MCF 10A (cell line): ENCODE results near the gene MAN2B1. TPM values are rescaled to one million over a fixed set of nuclear protein-coding genes. Genes with fewer than 3 reads are reported as not detected.

Source experiments
- BruUV-seq: library from RNA; stranded (reverse); fragments of 400-500 nt; replicated peaks from 2 replicates; lab custom pipeline; 2021; lab: Mats Ljungman, UMichigan
- CTCF ChIA-PET: fragments of 300-600 bp; sonication (Branson Sonifier 250); formaldehyde crosslinking; extraction: SDS; loops from one replicate; lab custom pipeline; 2021; ENCODE audit warnings: antibody characterized with exemption, inconsistent platforms; lab: Yijun Ruan, JAX
- POLR2A ChIA-PET: fragments of 300-600, 350-650 bp; sonication (Branson Sonifier 250); formaldehyde crosslinking; extraction: SDS; loops from one replicate; lab custom pipeline; 2020; ENCODE audit warnings: antibody characterized with exemption, inconsistent platforms; lab: Yijun Ruan, JAX
- DNase-seq: peaks from one replicate; pipeline ENCODE4 v3.0.0-alpha.2; 2018; ENCODE audit not compliant: unreplicated experiment
- H3K27ac Mint-ChIP-seq: one replicate; pipeline ENCODE4 v1.8.0; 2022; ENCODE audit warnings: mild to moderate bottlenecking, low read depth, mixed read lengths; ENCODE audit not compliant: unreplicated experiment
- H3K27me3 Mint-ChIP-seq: one replicate; pipeline ENCODE4 v1.8.0; 2022; ENCODE audit warnings: mixed read lengths; ENCODE audit not compliant: insufficient read depth, unreplicated experiment
- H3K36me3 Mint-ChIP-seq: one replicate; pipeline ENCODE4 v1.8.0; 2022; ENCODE audit warnings: mild to moderate bottlenecking, moderate library complexity, mixed read lengths; ENCODE audit not compliant: insufficient read depth, unreplicated experiment
- H3K4me1 Mint-ChIP-seq: one replicate; pipeline ENCODE4 v1.8.0; 2022; ENCODE audit warnings: mixed read lengths; ENCODE audit not compliant: insufficient read depth, unreplicated experiment
- H3K4me3 Mint-ChIP-seq: one replicate; pipeline ENCODE4 v1.8.0; 2022; ENCODE audit warnings: mild to moderate bottlenecking, moderate library complexity, mixed read lengths; ENCODE audit not compliant: unreplicated experiment
- H3K9me3 Mint-ChIP-seq: one replicate; pipeline ENCODE4 v1.8.0; 2022; ENCODE audit warnings: mixed read lengths; ENCODE audit not compliant: unreplicated experiment
- CTCF ChIP-seq: fragments of 200-600 bp; IDR thresholded peaks from one replicate; pipeline ENCODE4 v1.8.0; 2022; ENCODE audit warnings: antibody characterized with exemption, mild to moderate bottlenecking; ENCODE audit not compliant: unreplicated experiment
- intact Hi-C: fragments of 100-400 bp; cut with micrococcal nuclease; formaldehyde crosslinking; loops from 2 replicates; pipeline ENCODE4 v1.14.1; 2022
- total RNA-seq: library from RNA; stranded (reverse); gene quantifications from 2 replicates; pipeline ENCODE4 v1.2.3, GENCODE V29; 2022

Gene MAN2B1
- total RNA-seq, 1 experiment from 2014 or later: 53.8 TPM

DNA sequence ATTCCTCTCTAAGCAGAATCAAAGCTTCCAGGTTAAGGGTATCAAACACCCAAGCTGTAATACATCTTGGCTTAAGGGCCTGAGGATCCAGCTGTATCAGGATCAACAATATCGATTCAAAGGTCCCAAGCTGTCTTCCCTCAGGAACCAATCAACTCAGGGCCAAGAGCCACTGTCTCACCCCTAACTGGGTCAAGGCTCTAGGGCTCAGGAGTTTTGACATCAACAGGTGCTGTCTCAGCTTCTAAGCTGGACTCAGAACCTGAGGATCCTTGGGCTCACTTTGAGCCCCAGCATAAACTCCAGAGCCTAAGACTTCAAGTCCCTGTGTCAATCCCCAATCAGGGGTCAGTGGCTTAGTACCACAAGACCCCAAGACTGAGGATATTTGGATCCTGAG, 29.0 kb upstream of the MAN2B1 start:
- ChIA-PET POLR2A (interaction anchor here (0.9 to 2.7 kb wide), 6 partner anchors 14 to 42 kb away, joined by 3 to 19 read pairs (median 6); partner anchors contain the start of genes DHPS and GET3), CTCF (interaction anchor here (1.1 to 1.4 kb wide), 2 partner anchors 10 to 19 kb away, joined by 4 to 5 read pairs; no protein-coding TSS in a partner anchor)
- no peaks in the 10 kb centered on the region for H3K9me3 Mint-ChIP-seq
- no TSS peak for BruUV-seq
- H3K36me3 Mint-ChIP-seq: peaks cover 54% of the 10 kb centered on the region
- H3K4me3 Mint-ChIP-seq: peak overlapping the region; percentile 83
- H3K4me1 Mint-ChIP-seq: peaks cover 5% of the 10 kb centered on the region
- H3K27ac Mint-ChIP-seq: no peak overlapping the region
- no peaks in the 10 kb centered on the region for H3K27me3 Mint-ChIP-seq
- TF ChIP-seq CTCF: no peak
- no peak for DNase-seq
- intact Hi-C loops: no loop called here

GRCh38 chr19:12695096-12695495, 28.6 kb upstream of the MAN2B1 start:
- CTCF ChIA-PET: interaction anchor here (1.1 to 1.4 kb wide), 2 partner anchors 10 to 19 kb away, joined by 4 to 5 read pairs; no protein-coding TSS in a partner anchor
- intact Hi-C loops: no loop called here
- POLR2A ChIA-PET: interaction anchor here (0.9 to 2.7 kb wide), 6 partner anchors 14 to 42 kb away, joined by 3 to 19 read pairs (median 6); partner anchors contain the start of genes DHPS and GET3
- no peak for TF ChIP-seq CTCF
- BruUV-seq: no TSS peak
- peak overlapping the region; percentile 83 for H3K4me3 Mint-ChIP-seq
- H3K36me3 Mint-ChIP-seq: peaks cover 49% of the 10 kb centered on the region
- no peaks in the 10 kb centered on the region for H3K9me3 Mint-ChIP-seq
- no peaks in the 10 kb centered on the region for H3K27me3 Mint-ChIP-seq
- H3K4me1 Mint-ChIP-seq: peaks cover 5% of the 10 kb centered on the region
- H3K27ac Mint-ChIP-seq: no peak overlapping the region
- no peak for DNase-seq

GRCh38 chr19:12694641-12695040, 28.1 kb upstream of the MAN2B1 start:
- no TSS peak for BruUV-seq
- TF ChIP-seq CTCF: no peak
- no peaks in the 10 kb centered on the region for H3K9me3 Mint-ChIP-seq
- intact Hi-C loops: no loop called here
- CTCF ChIA-PET: interaction anchor here (1.4 kb wide), 1 partner anchor 9 kb away, joined by 4 read pairs; no protein-coding TSS in a partner anchor
- no peak overlapping the region for H3K4me3 Mint-ChIP-seq
- H3K36me3 Mint-ChIP-seq: peaks cover 47% of the 10 kb centered on the region
- H3K4me1 Mint-ChIP-seq: peaks cover 5% of the 10 kb centered on the region
- H3K27ac Mint-ChIP-seq: no peak overlapping the region
- POLR2A ChIA-PET: interaction anchor here (0.7 to 1.8 kb wide), 3 partner anchors 14 to 28 kb away, joined by 3 to 5 read pairs (median 3); no protein-coding TSS in a partner anchor
- no peak for DNase-seq
- no peaks in the 10 kb centered on the region for H3K27me3 Mint-ChIP-seq

DNA sequence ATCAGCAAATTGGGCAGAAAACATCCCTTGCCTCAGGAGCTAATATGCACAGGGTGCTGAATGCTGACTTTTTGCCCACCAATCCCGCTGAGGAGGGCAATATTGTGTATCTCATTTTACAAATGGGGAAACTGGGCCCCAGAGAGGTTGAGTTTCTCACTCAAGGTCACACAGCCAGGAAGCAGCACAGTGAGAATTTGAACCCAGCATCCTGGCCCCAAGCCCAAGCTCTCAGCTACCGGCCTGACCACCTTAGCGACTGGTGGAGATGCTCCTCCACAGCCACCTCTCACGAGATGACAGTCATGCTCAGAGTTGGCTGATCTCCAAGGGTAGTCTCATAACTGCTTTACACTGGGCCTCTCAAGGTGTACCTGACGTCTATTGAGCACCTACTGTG, 26.4 kb upstream of the MAN2B1 start:
- Mint-ChIP-seq H3K4me1 (peaks cover under 1% of the 10 kb centered on the region), H3K4me3 (no peak overlapping the region), H3K27me3 (no peaks in the 10 kb centered on the region), H3K9me3 (no peaks in the 10 kb centered on the region), H3K27ac (no peak overlapping the region), H3K36me3 (peaks cover 33% of the 10 kb centered on the region)
- ChIA-PET CTCF (interaction anchor here (0.7 kb wide), 1 partner anchor 179 kb away, joined by 3 read pairs; no protein-coding TSS in a partner anchor), POLR2A (interaction anchor here (0.6 to 1.4 kb wide), 2 partner anchors 11 to 30 kb away, joined by 3 read pairs; partner anchors contain the start of gene DHPS)
- DNase-seq: no peak
- TF ChIP-seq CTCF: no peak
- intact Hi-C loops: no loop called here
- no TSS peak for BruUV-seq
